Measurements from ENCODE around the gene PIGH. TPM values are rescaled to one million over a fixed set of nuclear protein-coding genes. Genes with fewer than 3 reads are reported as not detected.

PIGH gene
- total RNA-seq, 4 donors from 2014 or later = 18.9 to 41.9 (median 27.7) TPM

- H3K27me3 ChIP-seq = no peaks in the 10 kb centered on the region
- intact Hi-C loops (cut with DNase I; ENCODE audit: low total_unique reads) (no loop called here), in situ Hi-C loops (cut with MboI; ENCODE audit: low pct_ligation_motif_present in 1 of 4, low pct_unique_long_range_greater_than_20kb in 1 of 4, low sequenced_read_pairs in 3 of 4) (loop anchor here in 2 of 4 donors (10.0 kb wide), 1 partner anchor 123 kb away; the partner anchor contains the start of gene RDH12 (in 2 of the 2))
- H3K4me1 ChIP-seq = no peaks in the 10 kb centered on the region
- 83 to 100% methylated on average over 1 of the region's 1 CpG for WGBS, 2 donors (ENCODE audit: low coverage in 1 of 2)
- H3K36me3 ChIP-seq = peaks cover 0 to 14% (median 0%) of the 10 kb centered on the region in 4 donors
- H3K27ac ChIP-seq = no peak overlapping the region
- no peak overlapping the region for H3K4me3 ChIP-seq
- TF ChIP-seq EP300 (IDR thresholded peaks at IDR 0.05; ENCODE audit: low read depth) (no peak), POLR2A (IDR thresholded peaks at IDR 0.05) (no peak), POLR2AphosphoS5 (IDR thresholded peaks at IDR 0.05) (no peak)
- TF ChIP-seq, protein P1, sequence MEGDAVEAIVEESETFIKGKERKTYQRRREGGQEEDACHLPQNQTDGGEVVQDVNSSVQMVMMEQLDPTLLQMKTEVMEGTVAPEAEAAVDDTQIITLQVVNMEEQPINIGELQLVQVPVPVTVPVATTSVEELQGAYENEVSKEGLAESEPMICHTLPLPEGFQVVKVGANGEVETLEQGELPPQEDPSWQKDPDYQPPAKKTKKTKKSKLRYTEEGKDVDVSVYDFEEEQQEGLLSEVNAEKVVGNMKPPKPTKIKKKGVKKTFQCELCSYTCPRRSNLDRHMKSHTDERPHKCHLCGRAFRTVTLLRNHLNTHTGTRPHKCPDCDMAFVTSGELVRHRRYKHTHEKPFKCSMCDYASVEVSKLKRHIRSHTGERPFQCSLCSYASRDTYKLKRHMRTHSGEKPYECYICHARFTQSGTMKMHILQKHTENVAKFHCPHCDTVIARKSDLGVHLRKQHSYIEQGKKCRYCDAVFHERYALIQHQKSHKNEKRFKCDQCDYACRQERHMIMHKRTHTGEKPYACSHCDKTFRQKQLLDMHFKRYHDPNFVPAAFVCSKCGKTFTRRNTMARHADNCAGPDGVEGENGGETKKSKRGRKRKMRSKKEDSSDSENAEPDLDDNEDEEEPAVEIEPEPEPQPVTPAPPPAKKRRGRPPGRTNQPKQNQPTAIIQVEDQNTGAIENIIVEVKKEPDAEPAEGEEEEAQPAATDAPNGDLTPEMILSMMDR (IDR thresholded peaks at IDR 0.05) = no peak
- no peak for DNase-seq
- H3K9me3 ChIP-seq = no peaks in the 10 kb centered on the region
Measured at GRCh38 chr14:67581643-67582042, 18.4 kb downstream of the PIGH start.

DNA sequence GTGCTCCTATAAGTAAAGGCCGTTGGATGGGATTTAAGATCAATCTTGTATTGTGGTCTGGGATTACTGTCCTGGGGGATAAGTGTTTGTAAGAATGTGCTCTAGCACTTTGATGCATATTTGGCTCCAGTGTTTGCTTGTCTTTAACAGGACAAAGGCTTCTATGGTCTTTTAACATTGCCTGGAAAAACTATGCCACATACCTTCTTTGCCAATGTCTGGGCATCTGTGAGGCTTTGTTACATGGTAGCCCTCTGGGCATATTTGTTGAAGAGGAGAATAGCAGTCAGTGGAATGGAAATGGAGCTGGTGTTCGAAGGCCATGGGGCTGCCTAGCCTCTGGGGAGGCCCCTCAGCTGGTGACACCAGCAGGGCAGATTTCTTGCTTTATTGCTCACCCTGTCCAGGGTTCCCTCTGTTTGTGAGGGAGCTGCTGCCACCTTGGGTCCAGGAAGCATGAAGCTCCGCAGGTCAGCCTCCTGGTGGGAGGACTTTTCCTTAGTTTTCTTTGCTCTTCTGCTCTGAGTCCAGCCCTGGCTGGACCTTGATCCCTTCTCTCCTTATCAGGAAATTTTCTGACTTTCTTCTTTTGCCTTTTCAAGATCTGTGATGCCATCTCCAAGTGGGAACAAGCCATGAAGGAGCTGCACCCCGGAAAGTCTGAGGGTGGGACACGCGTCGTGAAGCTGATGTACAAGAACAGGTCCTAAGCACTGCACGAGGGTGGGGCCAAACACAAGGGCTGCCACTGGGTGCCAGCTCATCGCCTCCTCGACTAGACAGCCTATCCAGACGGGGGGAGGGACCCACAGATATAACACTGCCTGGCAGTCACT is 19.5 kb downstream of the PIGH start:
- Histone ChIP-seq H3K4me1 (no peaks in the 10 kb centered on the region), H3K4me3 (no peak overlapping the region), H3K36me3 (peaks cover 0 to 11% (median 0%) of the 10 kb centered on the region in 4 donors), H3K27me3 (no peaks in the 10 kb centered on the region), H3K27ac (no peak overlapping the region), H3K9me3 (no peaks in the 10 kb centered on the region)
- no peak for TF ChIP-seq POLR2AphosphoS5 (IDR thresholded peaks at IDR 0.05)
- TF ChIP-seq, protein P1 (IDR thresholded peaks at IDR 0.05) = no peak
- no peak for TF ChIP-seq POLR2A (IDR thresholded peaks at IDR 0.05)
- TF ChIP-seq EP300 (IDR thresholded peaks at IDR 0.05; ENCODE audit: low read depth) = no peak
- DNase-seq = no peak
- in situ Hi-C loops (cut with MboI; ENCODE audit: low pct_ligation_motif_present in 1 of 4, low pct_unique_long_range_greater_than_20kb in 1 of 4, low sequenced_read_pairs in 3 of 4) (loop anchor here in 2 of 4 donors (10.0 kb wide), 1 partner anchor 124 kb away; the partner anchor contains the start of gene RDH12 (in 2 of the 2)), intact Hi-C loops (cut with DNase I; ENCODE audit: low total_unique reads) (no loop called here)
- WGBS, 2 donors (ENCODE audit: low coverage in 1 of 2) = 85 to 100% methylated on average over 3 to 9 of the region's 11 CpGs

DNA sequence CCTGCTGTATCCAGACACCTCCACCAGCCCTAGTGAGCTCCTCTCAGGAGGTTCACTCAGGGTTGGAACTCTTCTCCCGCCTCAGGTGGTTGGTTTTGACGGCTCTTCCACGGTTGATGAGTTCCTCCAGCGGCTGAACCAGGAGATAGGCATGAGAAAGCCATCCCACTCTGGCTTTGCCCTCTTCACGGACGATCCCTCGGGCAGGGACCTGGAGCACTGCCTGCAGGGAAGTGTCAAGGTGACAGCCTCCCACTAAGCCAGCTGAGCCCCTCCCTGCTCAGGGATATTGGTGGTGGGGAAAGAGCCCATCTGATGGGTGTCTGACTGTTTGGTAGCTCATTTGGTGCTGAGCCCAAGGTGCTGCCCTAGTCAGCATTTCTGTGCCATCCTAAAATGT is 20.4 kb downstream of the PIGH start:
- Histone ChIP-seq H3K27ac (no peak overlapping the region), H3K4me3 (no peak overlapping the region), H3K27me3 (no peaks in the 10 kb centered on the region), H3K4me1 (no peaks in the 10 kb centered on the region), H3K9me3 (no peaks in the 10 kb centered on the region), H3K36me3 (peaks cover 0 to 9% (median 0%) of the 10 kb centered on the region in 4 donors)
- in situ Hi-C loops (cut with MboI; ENCODE audit: low pct_ligation_motif_present in 1 of 4, low pct_unique_long_range_greater_than_20kb in 1 of 4, low sequenced_read_pairs in 3 of 4) (loop anchor here in 2 of 4 donors (10.0 kb wide), 1 partner anchor 125 kb away; the partner anchor contains the start of gene RDH12 (in 2 of the 2)), intact Hi-C loops (cut with DNase I; ENCODE audit: low total_unique reads) (no loop called here)
- 96% methylated on average over 7 of the region's 7 CpGs; no CpG with 5 or more reads in 1 of the 2 donors for WGBS, 2 donors (ENCODE audit: low coverage in 1 of 2)
- no peak for DNase-seq
- TF ChIP-seq POLR2A (IDR thresholded peaks at IDR 0.05) (no peak), POLR2AphosphoS5 (IDR thresholded peaks at IDR 0.05) (no peak), EP300 (IDR thresholded peaks at IDR 0.05; ENCODE audit: low read depth) (no peak)
- TF ChIP-seq, protein P1 (IDR thresholded peaks at IDR 0.05) = no peak

- H3K27ac ChIP-seq = no peak overlapping the region
- intact Hi-C loops (cut with DNase I; ENCODE audit: low total_unique reads) = no loop called here
- in situ Hi-C loops (cut with MboI; ENCODE audit: low pct_ligation_motif_present in 1 of 4, low pct_unique_long_range_greater_than_20kb in 1 of 4, low sequenced_read_pairs in 3 of 4) = no loop called here
- no peak overlapping the region for H3K4me3 ChIP-seq
- H3K4me1 ChIP-seq = no peaks in the 10 kb centered on the region
- H3K36me3 ChIP-seq = peaks cover 0 to 9% (median 0%) of the 10 kb centered on the region in 4 donors
- WGBS, 2 donors (ENCODE audit: low coverage in 1 of 2) = 80% methylated on average over 15 of the region's 15 CpGs; no CpG with 5 or more reads in 1 of the 2 donors
- TF ChIP-seq POLR2A (IDR thresholded peaks at IDR 0.05) = no peak
- TF ChIP-seq, protein P1 (IDR thresholded peaks at IDR 0.05) = no peak
- no peak for TF ChIP-seq POLR2AphosphoS5 (IDR thresholded peaks at IDR 0.05)
- TF ChIP-seq EP300 (IDR thresholded peaks at IDR 0.05; ENCODE audit: low read depth) = no peak
- no peaks in the 10 kb centered on the region for H3K9me3 ChIP-seq
- H3K27me3 ChIP-seq = no peaks in the 10 kb centered on the region
- no peak for DNase-seq
Measured at GRCh38 chr14:67579040-67579439, 21.0 kb downstream of the PIGH start.

Data from transverse colon (tissue), 4 donors.